Stimulated activated CD4-positive, alpha-beta T cell treated with anti-CD3 and anti-CD28 coated beads, Interleukin-1b, Interleukin-23, amount 100 ng/mL, for 48 hours (primary cell): Measurements from ENCODE around the gene LTBP3.

ENCODE experiments used
- DNase-seq: peaks from one replicate; pipeline ENCODE4 v3.0.0-alpha.2; 2020

LTBP3 gene

GRCh38 chr11:65492637-65493366, 65.4 kb downstream of the LTBP3 start:
- DNase-seq: peak; percentile 72

- no peak for DNase-seq
Observed at GRCh38 chr11:65492387-65492636, 65.8 kb downstream of the LTBP3 start.

- no peak for DNase-seq
Observed at GRCh38 chr11:65491614-65492386, 66.4 kb downstream of the LTBP3 start.

- no peak for DNase-seq
Observed at GRCh38 chr11:65491163-65491465, 67.0 kb downstream of the LTBP3 start.

DNA sequence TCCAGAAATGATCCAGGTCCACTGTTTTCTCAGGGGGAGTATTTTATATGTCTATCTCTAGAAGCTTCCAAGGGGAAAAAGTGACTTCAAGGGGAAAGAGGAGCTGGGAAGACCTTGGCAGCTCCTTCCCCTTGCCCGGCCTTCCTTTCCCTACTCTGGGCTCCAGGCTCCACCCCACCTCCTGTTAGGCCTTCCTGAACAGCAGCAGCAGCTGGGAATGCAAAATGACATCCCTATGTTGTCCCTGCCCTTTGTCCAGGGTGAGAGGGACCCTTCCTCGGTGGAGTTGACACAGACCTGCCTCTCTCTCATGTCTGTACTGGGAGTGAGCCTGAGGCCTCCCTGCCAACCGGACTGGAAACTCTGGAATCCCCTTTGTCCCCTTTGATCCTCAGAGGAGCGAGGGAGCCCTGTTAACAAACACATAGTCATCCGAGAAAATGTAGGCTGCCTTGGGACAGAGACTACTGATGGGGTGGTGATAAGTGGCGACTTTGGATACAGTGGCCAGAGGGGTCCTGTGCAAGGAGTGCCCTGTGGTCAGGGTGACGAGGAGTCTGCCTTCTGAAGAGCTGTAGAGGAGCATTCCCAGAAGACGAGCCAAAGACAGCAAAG, 68.3 kb downstream of the LTBP3 start:
- DNase-seq: no peak

GRCh38 chr11:65489035-65489705, 69.0 kb downstream of the LTBP3 start:
- DNase-seq: no peak
